NCI-H1417 (cell line): Measurements from ENCODE around the gene C1orf167.

Experiments
- DNase-seq, 3 experiments: peaks; one replicate each; lab custom pipeline; 2025; lab: John Stamatoyannopoulos, UW

C1orf167 gene

DNA sequence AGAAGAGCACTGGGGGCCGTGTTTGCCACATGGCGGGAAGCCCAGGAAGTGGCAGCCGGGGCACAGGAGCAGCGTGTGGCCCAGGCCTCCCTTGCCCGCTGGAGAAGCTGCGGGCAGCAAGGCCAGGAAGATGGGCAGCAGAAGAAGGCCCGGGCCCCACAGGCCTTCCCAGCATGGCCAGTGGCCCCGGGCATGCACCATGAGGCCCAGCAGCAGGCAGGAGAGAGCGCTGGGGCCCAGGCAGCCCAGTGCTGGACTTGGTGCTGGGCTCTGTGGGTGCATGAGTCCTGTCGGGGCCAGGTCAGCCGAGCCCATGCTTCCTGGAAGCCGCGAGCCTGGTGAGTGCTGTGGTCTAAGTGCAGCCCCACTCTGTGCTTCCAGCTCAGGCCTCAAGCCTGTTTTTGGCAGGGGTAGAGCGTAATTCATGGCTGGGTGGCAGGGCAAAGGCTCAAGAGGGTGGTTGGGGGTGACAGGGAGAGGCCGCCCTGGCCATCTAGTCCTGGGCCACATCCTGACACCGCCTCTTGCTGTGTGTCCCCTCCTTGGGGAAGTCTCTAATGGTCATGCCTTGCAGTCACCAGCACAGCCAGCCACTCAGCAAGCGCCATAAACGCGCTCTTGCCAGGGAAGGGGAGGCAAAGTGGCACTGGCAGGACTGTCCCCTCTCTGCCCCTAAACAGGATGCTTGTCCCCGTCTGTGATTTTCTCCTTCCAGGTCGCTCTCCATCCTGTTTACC, 22.4 kb downstream of the C1orf167 start:
- DNase-seq: no peak

DNA sequence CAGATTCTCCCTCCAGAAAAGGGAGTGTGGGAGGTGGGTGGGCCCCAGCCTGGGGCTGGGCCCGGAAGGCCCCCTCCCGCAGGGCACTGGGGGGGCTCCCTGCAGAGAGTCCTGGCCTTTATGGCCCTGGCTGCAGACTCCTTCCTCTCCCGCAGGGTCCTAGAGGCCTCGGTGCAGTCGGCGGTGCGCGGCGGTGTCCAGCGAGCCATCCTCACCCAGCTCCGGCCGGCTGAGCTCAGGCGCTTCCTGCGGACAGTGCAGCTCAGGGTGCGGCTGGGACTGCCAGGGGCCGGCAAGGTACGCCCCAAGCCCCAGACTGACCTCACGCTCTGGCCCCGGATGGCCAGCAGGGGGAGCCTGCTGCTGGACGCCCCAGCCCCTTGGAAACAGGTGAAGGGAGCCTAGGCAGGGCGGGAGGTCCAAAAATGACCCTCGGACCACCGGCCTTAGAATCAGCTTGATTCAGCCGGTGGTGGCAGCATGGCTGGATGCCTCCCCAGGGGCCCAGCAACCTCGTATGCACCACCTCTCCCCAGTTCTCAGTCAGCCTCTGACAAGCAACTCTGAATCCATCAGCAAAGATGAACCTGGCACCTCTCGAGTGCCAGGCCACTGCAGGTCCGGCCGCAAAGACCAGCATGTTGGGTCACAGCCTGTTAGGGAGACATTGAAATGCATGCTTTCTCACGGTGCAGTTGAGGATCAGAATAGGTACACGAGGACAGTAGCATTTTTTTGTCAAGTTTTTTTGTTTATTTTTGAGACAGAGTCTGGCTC, 23.2 kb downstream of the C1orf167 start:
- DNase-seq: peak; percentile 16 to 59 (median 33)

DNA sequence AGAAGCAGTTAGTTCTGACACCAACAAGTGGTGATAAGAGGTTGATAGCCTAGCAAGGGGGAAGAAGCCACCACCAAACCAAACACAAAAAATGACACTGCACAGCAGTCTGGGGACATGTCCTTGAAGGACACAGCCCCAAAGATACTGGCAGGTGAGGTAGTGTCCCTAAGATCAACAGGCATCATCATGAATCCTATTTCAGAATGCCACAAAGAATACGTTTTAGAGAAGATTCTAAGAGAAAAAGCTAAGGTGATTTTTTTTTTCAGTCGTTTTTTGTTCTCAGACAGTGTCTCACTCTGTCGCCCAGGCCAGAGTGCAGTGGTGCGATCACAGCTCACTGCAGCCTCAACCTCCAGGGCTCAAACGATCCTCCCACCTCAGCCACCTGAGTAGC, 24.2 kb downstream of the C1orf167 start:
- no peak for DNase-seq

DNA sequence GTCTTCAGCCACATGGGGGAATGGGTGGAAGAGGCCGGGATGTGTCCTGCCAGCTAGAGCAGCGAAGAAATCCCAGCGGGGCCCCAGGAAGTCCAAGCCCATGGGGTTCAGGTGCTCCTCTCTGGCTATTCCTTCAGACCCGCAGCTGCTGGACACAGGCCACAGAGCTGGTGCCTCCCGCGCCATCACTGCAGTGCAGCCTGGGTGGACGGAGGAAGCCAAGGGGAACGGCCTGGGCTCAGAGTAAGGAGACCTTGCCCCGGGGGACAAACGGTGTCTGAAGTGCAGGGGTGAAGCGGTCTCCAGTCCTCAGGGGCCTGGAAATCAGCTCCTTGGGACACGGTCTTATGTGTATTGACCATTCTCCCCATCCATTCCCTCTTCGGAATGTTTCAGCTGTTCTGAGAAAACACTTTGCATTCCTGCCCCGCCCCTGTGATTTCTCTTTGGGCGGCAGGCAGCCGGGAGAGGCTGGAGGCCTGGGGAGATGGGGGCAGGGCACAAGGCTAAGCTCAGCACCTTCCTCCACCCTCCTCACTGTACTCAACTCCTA, 25.3 kb downstream of the C1orf167 start:
- DNase-seq: peak in 1 of 3 experiments; percentile 16

DNA sequence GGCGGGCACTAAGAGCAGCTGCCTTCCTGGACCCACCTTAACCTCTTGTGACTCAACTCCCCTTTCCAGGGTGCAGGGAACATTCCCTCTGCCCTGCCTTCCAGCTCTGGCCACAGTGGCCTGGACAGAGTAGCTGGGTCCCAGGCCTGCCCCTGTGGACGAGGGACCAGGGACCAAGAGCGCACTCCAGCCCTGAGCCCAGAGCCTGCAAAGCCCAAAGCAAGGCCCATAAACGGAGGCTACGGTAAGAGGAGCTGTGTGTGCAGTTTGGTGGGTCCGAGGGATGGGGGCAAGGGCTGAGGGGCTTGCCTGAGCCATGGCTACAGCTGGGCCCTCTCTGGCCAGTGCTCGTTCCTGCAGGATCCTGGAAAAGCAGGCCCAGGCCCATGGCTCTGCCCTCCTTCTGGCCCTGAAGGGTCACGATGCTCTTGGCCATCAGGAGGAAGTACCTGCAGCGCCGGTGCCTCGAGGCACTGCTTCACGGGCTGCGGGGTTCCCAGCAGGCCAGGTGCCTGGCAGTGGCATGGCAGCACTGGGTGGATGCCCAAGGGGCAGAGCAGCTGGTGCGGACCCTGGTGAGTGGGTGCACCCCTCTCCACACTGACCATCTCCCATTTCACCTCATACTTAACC, 25.9 kb downstream of the C1orf167 start:
- DNase-seq: no peak

DNA sequence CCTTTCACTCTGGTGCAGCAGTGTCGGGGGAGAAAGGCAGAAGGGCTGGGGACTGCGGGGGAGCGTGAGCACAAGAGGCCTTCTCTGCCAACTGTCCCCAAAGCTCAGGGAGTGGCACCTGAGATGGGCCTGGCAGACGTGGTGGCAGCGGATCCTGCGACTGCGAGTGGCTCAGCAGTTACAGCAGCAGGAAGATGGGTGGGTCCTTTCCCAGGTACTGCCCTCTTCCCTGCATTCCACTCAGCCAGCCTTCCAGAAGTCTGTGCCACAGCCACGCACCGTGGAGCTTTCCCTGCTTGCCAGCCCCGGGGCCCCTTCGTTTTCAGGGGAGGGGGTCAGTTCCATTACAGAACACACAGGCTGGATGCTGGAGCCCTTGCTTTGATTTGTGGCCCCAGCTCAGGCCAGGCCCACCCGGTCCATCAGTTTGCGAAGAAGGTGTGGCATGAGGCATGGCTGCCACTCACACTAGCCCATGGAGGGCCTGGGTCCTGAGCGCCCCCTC, 26.6 kb downstream of the C1orf167 start:
- no peak for DNase-seq

DNA sequence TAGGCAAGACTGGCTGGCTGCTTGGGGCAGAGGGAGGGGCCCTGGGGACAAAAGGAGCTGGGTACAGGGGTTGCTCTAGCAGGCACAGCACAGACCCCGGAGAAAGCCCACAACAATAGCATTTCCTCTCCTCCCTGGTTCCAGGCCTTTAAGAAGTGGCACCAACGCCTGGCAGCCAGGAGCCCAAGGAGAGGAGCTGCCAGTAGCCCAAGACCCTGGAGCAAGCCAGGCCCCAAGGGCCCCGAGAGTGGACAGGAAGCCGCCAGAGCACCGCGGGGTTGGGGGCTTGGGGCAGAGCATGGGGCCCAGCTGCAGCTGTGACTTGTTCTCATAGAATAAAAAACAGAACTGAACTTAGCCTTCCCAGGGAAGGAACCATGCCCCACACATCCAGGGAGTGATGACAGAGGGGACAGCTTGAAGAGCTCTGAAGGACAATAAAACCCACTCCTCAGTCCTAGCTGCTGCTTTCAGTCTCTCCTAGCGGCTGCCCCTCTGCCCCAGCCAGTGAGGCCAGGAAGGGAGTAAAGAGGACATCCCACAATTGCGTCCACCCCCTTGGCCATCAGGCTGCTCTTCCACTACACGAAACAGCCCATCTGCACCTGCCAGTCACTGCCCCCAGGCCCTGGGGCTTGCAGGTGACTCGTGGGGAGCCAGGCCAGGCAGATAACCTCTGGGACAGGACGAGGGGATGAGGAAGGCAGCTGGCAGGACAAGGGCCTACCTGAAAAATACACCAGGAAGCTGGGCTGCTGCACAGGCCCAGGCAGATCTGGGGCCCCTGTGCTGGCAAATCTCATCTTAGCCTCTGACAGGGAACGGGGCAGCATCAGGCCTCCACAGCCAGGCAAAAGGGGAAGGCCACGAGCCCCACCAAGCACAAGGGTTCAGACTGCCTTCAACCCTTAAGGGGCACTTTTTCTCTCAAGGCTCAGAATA, 27.4 kb downstream of the C1orf167 start:
- no peak for DNase-seq

DNA sequence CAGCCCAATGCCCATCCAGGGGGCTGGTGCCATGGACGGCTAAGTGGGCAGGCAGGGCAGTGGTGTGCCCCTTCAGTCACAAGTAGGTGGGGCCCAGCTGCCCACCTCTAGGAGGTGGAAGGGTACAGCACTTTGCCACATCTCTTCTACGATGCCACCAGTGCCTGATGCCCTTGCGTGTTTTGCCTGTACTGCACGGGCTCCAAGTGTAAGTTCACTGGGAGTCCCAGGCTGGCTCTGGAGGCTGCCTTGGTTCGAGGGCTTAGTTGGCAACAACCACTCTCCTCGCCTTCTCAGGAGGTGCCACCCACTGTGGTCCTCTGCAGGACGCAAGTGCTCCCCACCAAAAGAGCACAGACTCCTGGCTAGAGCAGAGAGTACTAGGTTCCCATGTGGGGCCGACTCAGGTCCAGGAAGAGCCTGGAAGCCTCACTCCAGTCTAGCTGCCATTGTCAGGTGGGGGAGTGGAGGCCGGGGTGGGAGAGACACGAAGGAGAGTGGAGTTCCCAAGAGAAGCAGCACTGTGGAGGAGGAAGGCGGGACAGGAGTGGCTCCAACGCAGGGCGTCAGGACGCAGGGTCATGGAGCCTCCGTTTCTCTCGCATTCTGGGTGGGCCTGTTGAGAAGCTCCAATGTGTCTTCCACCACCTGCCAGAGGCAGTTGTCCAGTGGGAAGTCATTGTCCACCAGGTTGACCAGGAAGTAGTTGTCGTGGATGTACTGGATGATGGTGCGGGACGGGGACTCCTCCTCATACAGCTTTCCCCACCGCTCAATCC, 28.3 kb downstream of the C1orf167 start:
- no peak for DNase-seq

DNA sequence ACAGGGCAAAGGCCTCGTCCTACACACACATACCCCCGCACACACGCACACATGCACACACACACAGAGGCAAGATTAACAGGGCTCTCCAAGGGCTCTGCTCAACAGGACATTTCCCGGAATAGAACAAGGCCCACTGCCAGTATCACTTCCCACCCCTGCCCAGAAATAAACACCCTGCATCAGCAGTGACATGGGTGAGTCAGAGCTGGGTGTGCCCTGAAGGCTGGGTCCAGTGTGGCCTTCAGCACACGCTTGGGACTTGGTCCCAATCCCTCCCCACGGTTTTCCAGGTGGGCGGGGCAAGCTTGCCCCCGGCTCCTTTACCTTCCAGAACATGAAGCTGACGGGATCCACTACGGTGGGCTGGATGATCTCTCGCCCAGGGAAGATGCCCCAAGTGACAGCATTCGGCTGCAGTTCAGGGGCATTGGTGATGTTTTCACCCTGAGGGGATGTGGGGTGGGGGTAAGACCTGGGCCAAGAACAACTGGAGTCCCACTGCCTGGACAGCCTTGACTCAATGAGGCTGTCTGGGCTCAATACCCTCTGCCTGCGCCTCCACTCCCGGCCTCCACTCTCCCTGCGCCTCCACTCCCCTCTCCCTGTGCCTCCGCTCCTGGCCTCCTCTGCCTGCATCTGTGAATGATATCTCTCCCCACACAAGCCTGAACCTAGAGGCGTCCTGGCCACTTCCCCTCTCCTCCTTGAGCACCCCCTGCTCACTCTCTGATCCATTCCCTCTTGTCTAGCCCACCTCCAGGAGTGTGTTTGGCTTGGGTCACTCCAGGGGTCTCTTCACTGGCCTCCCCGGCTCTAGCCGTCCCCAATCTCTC, 29.1 kb downstream of the C1orf167 start:
- no peak for DNase-seq

DNA sequence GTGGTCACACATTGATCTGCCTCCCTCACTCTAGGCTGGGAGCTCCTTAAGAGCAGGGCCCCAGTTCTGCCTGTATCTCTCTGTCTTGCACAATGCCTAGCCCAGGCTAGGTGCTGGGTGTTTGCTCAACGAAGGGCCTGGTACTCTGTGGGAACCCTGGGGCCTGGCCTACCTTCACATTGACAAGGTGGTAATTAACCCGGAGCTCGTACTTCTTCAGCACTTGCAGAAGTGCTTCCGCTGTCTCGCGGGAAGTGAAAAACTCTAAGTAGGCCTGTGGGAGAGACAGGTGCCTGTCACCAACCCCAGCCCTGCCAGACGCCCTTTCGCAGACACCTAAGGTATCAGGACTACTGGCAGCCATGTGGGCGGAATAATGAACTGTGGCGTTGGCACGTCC, 30.1 kb downstream of the C1orf167 start:
- DNase-seq: peak in 1 of 3 experiments; percentile 14

DNA sequence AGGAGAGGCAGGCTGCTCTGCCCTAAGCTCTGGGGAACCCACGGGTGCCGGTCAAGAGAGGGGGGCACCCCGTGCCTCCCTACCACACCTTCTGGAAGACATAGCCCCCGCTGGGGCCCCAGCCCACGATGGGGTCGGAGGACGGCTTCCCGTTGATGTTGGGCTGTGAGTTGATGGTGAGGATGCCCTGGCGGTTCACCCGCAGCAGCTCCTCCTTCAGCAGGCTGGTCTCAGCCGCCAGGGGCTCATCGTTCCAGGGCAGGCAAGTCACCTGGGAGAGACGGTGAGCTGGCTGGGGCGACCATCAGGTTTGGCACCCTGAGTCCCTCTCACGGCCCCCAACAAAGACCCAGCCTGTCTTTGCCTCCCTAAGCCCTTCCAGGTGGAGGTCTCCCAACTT, 31.8 kb downstream of the C1orf167 start:
- DNase-seq: no peak

DNA sequence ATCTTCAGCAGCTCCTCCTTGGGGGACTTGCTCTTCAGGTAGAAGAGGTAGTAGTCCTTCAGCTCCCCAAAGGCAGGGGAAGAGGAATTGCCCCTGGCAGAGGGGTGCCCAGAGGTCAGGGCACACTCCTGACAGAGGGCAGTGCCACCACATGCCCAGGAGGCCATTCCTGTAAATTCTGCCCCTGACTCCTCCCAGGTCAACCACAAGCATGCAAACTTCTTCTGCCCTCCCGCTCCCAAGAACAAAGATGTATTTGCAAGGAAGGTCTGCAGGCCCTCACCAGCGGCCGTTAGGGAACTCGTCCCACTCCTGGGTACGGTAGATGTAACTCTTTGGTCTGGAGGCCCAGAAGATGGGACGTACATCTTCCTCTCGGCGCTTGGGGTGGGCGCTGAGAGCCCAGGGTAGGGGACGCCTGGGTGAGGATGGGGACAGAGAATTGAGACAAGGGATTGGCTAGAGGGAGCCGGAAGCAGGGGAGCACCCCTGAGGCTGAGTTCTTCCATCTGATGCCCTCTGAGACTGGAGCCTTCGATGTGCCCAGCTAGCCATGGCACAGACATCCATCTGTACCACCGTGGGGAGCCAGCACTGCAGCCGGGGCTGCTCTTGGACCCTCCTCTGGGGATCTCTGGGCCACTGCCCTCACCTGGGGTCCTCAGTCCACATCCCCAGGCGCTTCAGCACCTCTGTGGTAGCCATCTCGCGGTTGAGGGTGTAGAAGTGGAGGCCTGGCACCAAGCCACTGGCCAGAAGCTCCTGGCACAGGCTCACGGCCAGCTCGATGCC, 32.6 kb downstream of the C1orf167 start:
- DNase-seq: no peak

DNA sequence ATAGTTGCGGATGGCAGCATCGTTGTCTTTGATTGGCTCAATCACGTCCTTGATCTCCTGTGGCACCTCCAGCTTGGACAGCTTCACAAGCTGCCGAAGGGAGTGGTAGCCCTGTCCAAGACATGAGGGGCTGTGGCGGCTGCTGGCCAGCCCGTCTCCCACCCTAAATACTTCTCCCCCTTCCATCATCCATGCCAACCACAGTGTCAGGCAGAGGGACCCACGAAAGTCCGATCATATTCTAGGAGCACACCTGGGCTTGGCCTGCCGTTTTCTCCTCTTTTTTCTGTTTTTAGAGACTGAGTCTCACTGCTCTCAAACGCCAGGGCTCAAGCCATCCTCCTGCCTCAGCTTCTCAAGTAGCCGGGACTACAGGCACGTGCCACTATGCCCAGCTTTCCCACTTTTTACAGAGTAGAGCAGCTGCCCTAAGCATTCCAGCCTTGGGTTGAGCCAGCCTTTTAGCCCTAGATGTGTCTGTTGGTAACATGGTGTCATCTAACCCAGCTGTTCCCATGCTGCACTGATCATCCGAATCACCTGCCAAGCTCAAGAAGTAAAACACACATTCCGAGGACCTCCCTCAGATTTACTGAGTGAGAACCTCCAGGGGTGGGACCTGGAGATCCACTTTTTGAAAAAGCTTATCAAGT, 33.4 kb downstream of the C1orf167 start:
- no peak for DNase-seq

DNA sequence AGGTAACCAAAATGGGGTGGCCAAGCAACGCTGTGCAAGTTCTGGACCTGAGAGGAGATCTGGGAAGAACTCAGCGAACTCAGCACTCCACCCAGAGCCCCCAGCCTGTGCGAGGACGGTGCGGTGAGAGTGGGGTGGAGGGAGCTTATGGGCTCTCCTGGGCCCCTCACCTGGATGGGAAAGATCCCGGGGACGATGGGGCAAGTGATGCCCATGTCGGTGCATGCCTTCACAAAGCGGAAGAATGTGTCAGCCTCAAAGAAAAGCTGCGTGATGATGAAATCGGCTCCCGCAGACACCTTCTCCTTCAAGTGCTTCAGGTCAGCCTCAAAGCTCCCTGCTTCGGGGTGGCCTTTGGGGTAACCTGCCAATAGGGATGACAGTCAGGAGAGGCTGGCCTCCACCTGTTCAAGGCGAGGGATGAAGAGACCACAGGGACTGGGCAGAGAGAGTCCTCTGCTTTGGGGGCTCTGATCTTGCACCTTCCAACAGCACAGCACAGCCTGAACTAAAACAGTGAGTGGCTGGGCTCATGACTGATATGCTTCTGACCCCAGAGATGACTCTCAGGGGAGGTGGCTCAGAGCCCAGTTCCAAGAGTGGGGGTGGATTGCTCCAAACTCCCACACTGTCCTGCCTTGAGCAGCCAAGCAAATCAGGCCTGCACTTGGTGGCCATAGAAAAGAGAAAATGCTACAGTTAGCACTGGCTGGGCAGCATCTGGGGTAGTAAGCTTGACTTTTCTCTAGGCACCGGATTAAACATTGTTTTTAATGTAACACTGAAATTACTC, 34.2 kb downstream of the C1orf167 start:
- DNase-seq: no peak

DNA sequence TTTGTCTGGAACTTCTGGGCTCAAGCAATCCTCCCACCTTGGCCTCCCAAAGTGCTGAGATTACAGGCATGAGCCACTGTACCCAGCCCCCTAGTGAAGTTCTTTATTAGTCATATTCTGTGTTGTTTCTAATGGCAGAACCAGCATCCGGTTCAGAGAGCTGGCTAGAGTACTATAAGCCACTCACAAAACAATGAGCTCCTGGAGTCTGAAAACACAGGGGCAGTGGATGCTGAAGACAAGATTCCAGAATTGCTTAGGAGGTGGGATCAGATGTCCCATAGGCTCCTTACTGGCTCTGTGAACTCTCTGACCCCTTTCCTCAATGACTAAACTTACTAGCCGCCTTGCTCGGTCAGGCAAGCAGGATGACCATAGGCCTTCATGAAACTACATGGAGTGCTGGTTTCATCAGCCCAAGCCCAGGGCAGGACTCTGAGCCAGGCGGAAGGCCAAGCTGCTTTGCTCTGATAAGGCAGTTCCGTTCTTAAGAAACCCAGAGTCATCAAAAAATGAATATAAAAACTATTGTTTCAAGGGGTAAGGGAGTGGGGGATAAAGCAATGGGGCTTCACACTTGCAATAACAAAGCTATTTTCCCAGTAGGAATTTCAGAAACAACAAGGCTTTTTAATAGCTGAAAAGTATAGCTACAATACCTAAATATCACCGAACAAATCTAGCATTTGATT, 35.7 kb downstream of the C1orf167 start:
- no peak for DNase-seq

DNA sequence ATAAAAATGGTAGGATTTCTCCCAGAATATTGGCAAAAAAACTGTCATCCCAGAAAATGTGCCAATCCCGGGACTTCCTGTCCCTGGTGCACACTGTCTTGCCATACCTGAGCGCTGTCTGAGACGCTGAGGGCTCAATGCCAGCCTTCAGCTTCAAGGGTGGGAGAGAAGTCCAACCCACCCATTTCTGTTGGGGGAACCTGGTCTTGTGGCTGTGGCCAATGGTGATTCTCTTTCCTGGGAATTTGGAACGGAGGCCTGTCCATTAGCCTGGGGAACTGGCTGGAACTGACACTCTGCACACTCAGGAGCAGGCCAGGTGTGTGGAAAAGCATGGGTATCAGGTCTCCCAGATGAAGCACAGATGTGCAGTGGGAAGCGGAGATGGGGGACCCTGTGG, 37.1 kb downstream of the C1orf167 start:
- DNase-seq: no peak

DNA sequence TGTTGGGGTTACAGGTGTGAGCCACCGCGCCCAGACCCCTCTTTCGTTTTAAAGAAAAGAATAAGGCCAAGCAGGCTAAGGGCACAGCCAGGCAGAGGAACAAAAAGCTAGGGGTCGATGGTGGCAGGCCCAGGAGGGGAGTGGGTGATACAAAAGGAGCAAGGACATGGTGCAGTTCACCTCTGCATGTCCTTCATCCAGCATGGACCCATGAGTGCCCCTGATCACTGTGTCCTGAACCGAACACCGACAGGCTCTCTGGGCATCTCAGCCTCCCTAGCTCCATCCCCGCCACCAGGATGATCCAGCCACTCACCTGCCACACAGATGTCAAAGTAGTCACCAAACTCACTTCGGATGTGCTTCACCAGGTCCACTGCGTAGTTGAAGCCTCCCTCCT, 37.9 kb downstream of the C1orf167 start:
- no peak for DNase-seq
